ENCODE results near the gene PLCD1. TPM values are rescaled to one million over a fixed set of nuclear protein-coding genes. Genes with fewer than 3 reads are reported as not detected.

PLCD1 gene
- total RNA-seq, 2 experiments from 2014 or later: 17.3 to 17.6 TPM

DNA sequence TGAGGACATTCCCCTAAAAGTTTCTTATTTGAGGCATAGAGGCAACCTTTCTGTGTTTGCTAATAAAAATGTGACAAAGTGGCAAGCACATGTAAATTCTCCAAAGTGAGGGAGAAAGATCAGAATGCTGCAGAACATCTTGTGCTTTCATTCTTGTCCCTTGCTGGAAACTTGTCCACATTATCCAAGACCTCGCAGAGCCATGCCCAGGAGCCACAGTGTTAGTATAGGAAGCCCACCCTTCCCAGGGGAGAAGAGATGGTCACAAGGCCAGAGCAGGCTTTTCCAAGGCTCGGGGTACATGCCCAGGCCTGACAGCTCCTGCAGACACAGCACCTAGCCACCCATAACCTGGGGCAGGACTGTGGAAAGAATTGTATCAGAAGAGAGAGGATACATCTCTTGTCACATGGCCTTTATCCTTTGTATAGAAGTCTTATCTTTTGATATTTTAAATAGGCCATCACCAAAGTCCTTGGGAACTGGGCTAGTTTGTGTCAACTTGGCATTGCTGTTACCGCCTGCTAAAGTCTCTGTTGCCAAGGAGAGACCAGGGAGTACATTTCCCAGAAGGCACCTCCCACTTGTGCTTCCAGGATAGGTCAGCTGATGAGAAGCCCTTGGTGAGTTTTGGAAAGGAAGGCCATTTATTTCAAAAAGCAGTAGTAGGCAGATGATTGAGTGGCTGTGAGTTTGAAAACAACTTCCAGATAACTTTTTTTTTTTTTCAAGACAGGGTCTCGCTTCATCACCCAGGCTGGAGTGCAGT, 20.1 kb upstream of the PLCD1 start:
- Mint-ChIP-seq H3K27me3 (no peaks in the 10 kb centered on the region), H3K4me1 (ENCODE audit: low read depth) (no peaks in the 10 kb centered on the region), H3K4me3 (no peak overlapping the region), H3K36me3 (peaks cover 2% of the 10 kb centered on the region), H3K9me3 (no peaks in the 10 kb centered on the region), H3K27ac (no peak overlapping the region)
- ChIA-PET CTCF (interaction anchor here (0.7 kb wide), 1 partner anchor 11 kb away, joined by 4 read pairs; no protein-coding TSS in a partner anchor), POLR2A (no interaction called here)
- DNase-seq: no peak
- intact Hi-C loops (cut with micrococcal nuclease): no loop called here

DNA sequence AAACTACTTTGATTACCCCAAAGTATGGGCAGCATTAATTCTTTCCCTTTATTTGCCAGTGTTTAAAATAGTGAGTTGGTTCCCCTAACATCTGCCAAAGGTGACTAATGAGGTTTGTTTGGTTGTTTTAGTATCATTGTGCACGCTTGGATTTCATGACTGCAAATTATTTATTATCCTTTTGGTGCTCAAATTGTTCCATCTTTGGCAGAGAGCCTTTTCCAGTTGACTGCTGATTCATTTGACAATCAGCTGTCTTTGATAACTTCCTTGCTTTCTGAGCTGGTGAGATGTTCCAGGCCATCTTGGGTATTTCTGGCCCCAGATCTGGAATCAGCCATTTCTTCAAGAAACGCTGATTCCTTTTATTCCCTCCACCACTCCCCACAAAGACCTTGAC, 18.5 kb upstream of the PLCD1 start:
- ChIA-PET POLR2A (no interaction called here), CTCF (interaction anchor here (1.0 to 1.5 kb wide), 2 partner anchors 72 to 448 kb away, joined by 3 read pairs; partner anchors contain the start of gene EXOG)
- Mint-ChIP-seq H3K36me3 (peaks cover 2% of the 10 kb centered on the region), H3K27ac (no peak overlapping the region), H3K9me3 (no peaks in the 10 kb centered on the region), H3K27me3 (no peaks in the 10 kb centered on the region), H3K4me1 (ENCODE audit: low read depth) (no peaks in the 10 kb centered on the region), H3K4me3 (no peak overlapping the region)
- no peak for DNase-seq
- intact Hi-C loops (cut with micrococcal nuclease): no loop called here

DNA sequence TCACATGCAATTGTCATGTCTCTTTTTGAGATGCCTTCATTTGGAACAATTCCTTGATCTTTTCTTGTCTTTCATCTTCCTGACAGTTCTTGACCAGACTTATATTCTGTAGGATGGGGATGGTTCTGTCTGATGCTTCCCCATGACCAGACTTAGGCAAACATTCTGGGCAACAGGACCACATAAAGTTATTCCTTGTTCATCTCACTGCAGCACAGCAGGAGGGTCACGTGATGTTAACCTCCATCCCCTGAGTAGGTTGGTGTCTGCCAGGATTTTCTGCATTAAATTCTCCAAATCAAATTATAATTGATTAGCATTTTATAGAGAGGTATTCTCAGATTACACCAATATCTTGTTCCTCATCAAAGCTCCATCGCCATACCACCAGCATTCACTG, 17.4 kb upstream of the PLCD1 start:
- Mint-ChIP-seq H3K4me1 (ENCODE audit: low read depth) (no peaks in the 10 kb centered on the region), H3K36me3 (peaks cover 2% of the 10 kb centered on the region), H3K4me3 (no peak overlapping the region), H3K27ac (no peak overlapping the region), H3K27me3 (no peaks in the 10 kb centered on the region), H3K9me3 (no peaks in the 10 kb centered on the region)
- POLR2A ChIA-PET: no interaction called here
- DNase-seq: no peak
- CTCF ChIA-PET: no interaction called here
- intact Hi-C loops (cut with micrococcal nuclease): no loop called here

DNA sequence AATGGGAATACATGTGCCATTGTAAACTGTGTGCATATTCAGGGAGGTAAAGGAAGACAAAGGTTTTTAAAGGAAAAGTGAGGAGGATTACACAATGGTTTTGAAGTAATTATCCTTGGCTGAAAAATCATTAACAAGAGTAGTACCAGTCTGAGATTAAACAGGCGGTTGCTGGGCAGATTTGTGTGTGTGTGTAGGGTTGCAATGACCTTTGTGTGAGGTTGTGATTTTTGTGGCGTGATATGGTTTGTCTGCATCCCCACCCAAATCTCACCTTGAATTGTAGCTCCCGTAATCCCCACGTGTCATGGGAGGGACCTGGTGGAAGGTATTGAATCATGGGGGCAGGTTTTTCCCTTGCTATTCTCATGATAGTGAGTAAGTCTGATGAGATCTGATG, 16.6 kb upstream of the PLCD1 start:
- Mint-ChIP-seq H3K4me1 (ENCODE audit: low read depth) (no peaks in the 10 kb centered on the region), H3K9me3 (no peaks in the 10 kb centered on the region), H3K4me3 (no peak overlapping the region), H3K27ac (no peak overlapping the region), H3K27me3 (no peaks in the 10 kb centered on the region), H3K36me3 (peaks cover 2% of the 10 kb centered on the region)
- ChIA-PET CTCF (no interaction called here), POLR2A (no interaction called here)
- intact Hi-C loops (cut with micrococcal nuclease): no loop called here
- DNase-seq: no peak

DNA sequence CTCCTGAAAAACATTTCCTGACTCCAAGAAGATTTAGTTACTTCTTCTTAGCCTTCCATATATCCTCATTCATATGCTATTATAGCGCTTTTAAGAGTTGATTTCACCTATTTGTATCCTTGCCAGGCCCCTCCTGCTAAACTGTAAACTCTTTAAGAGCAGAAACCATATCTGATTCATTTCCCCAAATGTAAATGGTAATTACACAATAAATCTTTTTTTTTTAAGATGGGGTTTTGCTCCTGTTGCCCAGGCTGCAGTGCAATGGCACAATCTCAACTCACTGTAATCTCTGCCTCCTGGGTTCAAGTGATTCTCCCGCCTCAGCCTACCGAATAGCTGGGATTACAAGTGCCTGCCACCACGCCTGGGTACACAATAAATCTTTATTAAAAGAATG, 14.0 kb upstream of the PLCD1 start:
- CTCF ChIA-PET: no interaction called here
- H3K4me3 Mint-ChIP-seq: no peak overlapping the region
- peaks cover 3% of the 10 kb centered on the region for H3K9me3 Mint-ChIP-seq

DNA sequence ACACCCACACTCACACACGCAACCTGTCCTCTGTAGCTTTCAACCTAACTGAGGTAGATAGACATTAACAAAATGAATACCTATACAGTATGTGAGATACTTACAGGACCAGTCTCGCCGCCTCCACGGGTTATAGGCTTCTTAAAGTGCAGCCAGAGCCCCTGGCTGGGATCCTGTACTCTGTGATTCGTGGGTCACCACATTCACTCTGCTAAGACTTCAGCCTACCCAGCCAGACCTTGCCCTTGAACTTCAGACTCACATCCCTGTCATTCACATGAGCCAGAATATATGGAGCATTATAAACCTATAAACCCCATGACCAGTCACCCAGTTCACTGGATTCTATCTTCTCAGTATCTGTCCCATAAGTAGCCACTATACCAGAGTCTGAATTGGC, 11.0 kb upstream of the PLCD1 start:
- ChIA-PET POLR2A (no interaction called here), CTCF (interaction anchor here (0.7 to 1.7 kb wide), 7 partner anchors 14 to 456 kb away, joined by 3 to 9 read pairs (median 4); partner anchors contain the start of genes EXOG and XYLB)
- intact Hi-C loops (cut with micrococcal nuclease): loop anchor here (1.0 to 5.0 kb wide), 3 partner anchors 36 to 457 kb away; partner anchors contain the start of gene EXOG
- DNase-seq: no peak
- Mint-ChIP-seq H3K36me3 (peaks cover 8% of the 10 kb centered on the region), H3K27ac (peak overlapping the region; percentile 1), H3K9me3 (peaks cover 11% of the 10 kb centered on the region), H3K4me3 (peak overlapping the region; percentile 48), H3K4me1 (ENCODE audit: low read depth) (peaks cover 33% of the 10 kb centered on the region), H3K27me3 (no peaks in the 10 kb centered on the region)

More for the DNA sequence above, 14.0 kb upstream of the PLCD1 start:
- Mint-ChIP-seq H3K27me3 (no peaks in the 10 kb centered on the region), H3K27ac (no peak overlapping the region), H3K36me3 (no peaks in the 10 kb centered on the region), H3K4me1 (ENCODE audit: low read depth) (peaks cover 19% of the 10 kb centered on the region)
- DNase-seq: no peak
- POLR2A ChIA-PET: no interaction called here
- intact Hi-C loops (cut with micrococcal nuclease): loop anchor here (5.0 kb wide), 1 partner anchor 454 kb away; the partner anchor contains the start of gene EXOG

DNA sequence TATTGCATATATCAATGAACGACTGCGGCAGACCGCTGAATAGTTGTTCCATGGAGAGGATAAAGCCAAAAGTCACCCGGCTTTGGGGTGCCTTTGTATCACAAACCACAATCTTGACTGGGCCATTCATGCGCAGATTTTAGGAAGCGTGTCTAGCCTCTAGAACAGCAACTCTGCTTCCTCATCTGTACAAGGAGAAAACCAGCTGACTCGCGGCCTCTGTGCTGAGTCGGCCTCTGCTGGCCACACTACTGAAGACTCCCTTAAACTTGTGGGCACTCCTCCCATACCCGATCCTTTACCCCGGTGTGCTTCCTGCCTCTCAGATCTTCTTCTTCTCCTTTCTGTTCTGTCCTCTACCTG, 10.4 kb upstream of the PLCD1 start:
- H3K27ac Mint-ChIP-seq: peak overlapping the region; percentile 93
- peak; percentile 77 for DNase-seq
- ChIA-PET CTCF (interaction anchor here (0.7 to 1.7 kb wide), 12 partner anchors 11 to 457 kb away, joined by 3 to 9 read pairs (median 4); partner anchors contain the start of genes EXOG, PLCD1 and XYLB), POLR2A (interaction anchor here (1.6 kb wide), 1 partner anchor 97 kb away, joined by 12 read pairs; the partner anchor contains the start of genes ACAA1 and MYD88)
- intact Hi-C loops (cut with micrococcal nuclease): loop anchor here (1.0 to 5.0 kb wide), 4 partner anchors 9 to 457 kb away; partner anchors contain the start of gene EXOG
- no peaks in the 10 kb centered on the region for H3K27me3 Mint-ChIP-seq
- peaks cover 11% of the 10 kb centered on the region for H3K9me3 Mint-ChIP-seq
- H3K4me3 Mint-ChIP-seq: peak overlapping the region; percentile 48
- H3K4me1 Mint-ChIP-seq (ENCODE audit: low read depth): peaks cover 33% of the 10 kb centered on the region
- peaks cover 8% of the 10 kb centered on the region for H3K36me3 Mint-ChIP-seq

DNA sequence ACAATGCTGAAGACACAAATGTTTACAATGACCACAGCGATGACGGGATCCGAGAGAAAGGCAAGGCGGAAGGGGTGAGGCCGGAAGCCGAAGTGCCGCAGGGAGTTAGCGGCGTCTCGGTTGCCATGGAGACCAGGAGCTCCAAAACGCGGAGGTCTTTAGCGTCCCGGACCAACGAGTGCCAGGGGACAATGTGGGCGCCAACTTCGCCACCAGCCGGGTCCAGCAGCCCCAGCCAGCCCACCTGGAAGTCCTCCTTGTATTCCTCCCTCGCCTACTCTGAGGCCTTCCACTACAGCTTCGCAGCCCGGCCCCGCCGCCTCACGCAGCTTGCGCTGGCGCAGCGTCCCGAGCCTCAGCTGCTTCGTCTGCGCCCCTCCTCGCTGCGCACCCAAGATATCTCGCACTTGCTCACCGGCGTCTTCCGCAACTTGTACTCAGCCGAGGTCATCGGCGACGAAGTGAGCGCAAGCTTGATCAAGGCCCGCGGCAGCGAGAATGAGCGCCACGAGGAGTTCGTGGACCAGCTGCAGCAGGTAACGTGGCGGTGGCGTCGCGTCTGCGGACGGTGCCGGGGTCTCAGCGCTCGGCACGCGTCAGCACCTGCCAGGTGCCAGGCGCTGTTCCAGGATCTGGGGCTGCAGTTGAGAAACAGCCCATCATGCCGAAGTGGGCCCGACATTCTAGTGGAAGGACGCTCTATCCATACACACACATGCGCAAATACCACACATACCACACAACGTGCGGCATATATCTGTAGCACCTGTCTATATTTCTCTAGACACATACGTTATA, 9.9 kb upstream of the PLCD1 start, which contains the start of gene DLEC1:
Gene DLEC1 (plus strand): TSS at position 108 of the 798 bp plus-strand sequence. CDS start 18 bp downstream, at position 126.
- H3K27me3 Mint-ChIP-seq: no peaks in the 10 kb centered on the region
- H3K4me3 Mint-ChIP-seq: peak within 1 kb of the TSS; percentile 48
- peak; percentile 92 for DNase-seq
- CTCF ChIA-PET: interaction anchor here (0.6 to 1.8 kb wide), 11 partner anchors 10 to 307 kb away, joined by 3 to 9 read pairs (median 4); partner anchors contain the start of genes PLCD1 and XYLB
- intact Hi-C loops (cut with micrococcal nuclease): loop anchor here (1.0 kb wide), 1 partner anchor 8 kb away; no protein-coding TSS in a partner anchor
- POLR2A ChIA-PET: interaction anchor here (0.7 to 1.6 kb wide), 5 partner anchors 28 to 1348 kb away, joined by 3 to 12 read pairs (median 3); partner anchors contain the start of genes ACAA1 and MYD88
- peaks cover 33% of the 10 kb centered on the region for H3K4me1 Mint-ChIP-seq (ENCODE audit: low read depth)
- peaks cover 11% of the 10 kb centered on the region for H3K9me3 Mint-ChIP-seq
- H3K27ac Mint-ChIP-seq: peak within 1 kb of the TSS; percentile 93
- H3K36me3 Mint-ChIP-seq: peaks cover 8% of the 10 kb centered on the region

DNA sequence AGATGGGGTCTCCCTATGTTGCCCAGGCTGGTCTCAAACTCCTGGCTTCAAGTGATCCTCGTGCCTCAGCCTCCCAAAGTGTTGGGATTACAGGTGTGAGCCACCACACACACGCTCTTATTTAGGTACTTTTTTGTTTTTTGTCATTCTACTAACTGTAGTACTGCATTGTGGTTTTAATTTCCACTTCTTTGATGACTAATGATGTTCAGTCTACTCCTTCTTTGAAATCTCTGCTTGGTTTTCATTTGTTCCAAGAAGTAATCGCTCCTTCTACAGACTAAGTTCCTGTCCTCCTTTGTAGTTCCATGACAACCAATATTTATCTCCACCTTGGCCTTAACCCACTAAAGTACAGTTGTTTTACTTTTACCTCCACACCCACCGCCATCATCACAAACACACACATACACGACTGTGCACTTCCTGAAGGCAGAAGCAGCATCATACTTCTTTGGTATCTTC, 9.0 kb upstream of the PLCD1 start:
- H3K9me3 Mint-ChIP-seq: peaks cover 11% of the 10 kb centered on the region
- peak overlapping the region; percentile 93 for H3K27ac Mint-ChIP-seq
- no peaks in the 10 kb centered on the region for H3K27me3 Mint-ChIP-seq
- intact Hi-C loops (cut with micrococcal nuclease): loop anchor here (1.0 kb wide), 2 partner anchors 99 to 127 kb away; partner anchors contain the start of genes ACAA1 and OXSR1
- peak overlapping the region; percentile 48 for H3K4me3 Mint-ChIP-seq
- ChIA-PET POLR2A (interaction anchor here (1.1 to 1.6 kb wide), 3 partner anchors 27 to 99 kb away, joined by 3 to 12 read pairs (median 4); partner anchors contain the start of genes ACAA1 and MYD88), CTCF (interaction anchor here (1.0 to 1.8 kb wide), 6 partner anchors 10 to 64 kb away, joined by 3 to 9 read pairs (median 6); partner anchors contain the start of gene PLCD1)
- DNase-seq: peak; percentile 64
- H3K36me3 Mint-ChIP-seq: peaks cover 8% of the 10 kb centered on the region
- H3K4me1 Mint-ChIP-seq (ENCODE audit: low read depth): peaks cover 33% of the 10 kb centered on the region

DNA sequence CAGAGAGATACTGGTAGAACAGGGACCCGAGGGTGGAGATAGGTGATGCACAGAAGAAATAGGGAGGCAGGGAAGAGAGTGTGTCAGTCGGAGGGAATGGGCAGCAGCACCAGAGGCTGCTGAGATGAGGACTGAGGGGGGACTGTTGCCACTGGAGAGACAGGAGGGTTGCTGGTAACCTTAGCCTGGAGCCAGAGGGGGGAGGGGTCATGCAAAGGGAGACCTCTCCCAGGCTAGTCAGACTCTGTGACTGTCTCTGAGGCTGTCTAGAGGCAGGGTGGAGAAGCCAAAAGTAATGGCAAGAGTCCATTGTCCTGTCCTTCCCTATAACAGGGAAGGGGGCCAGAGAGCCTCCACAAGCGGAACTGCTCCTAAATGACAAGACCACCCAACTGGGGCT, 7.5 kb upstream of the PLCD1 start:
- Mint-ChIP-seq H3K27me3 (no peaks in the 10 kb centered on the region), H3K36me3 (peaks cover 8% of the 10 kb centered on the region), H3K27ac (no peak overlapping the region), H3K4me1 (ENCODE audit: low read depth) (peaks cover 34% of the 10 kb centered on the region), H3K9me3 (peaks cover 11% of the 10 kb centered on the region), H3K4me3 (no peak overlapping the region)
- CTCF ChIA-PET: no interaction called here
- DNase-seq: no peak
- intact Hi-C loops (cut with micrococcal nuclease): no loop called here
- POLR2A ChIA-PET: no interaction called here

DNA sequence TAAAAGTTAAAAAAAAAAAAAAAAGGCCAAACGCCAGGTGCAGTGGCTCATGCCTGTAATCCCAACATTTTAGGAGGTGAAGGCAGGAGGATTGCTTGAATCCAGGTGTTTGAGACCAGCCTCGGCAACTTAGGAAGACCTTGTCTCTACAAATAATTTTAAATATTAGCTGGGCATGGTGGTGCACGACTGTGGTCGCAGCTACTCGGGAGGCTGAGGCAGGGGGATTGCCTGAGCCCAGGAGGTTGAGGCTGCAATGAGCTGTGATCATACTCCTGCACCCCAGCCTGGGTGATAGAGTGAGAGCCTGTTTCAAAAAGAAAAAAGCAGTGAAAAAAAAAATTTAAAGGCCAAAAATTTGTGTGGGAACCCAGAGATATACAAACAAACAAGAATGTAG, 6.8 kb upstream of the PLCD1 start:
- intact Hi-C loops (cut with micrococcal nuclease): no loop called here
- DNase-seq: no peak
- Mint-ChIP-seq H3K4me1 (ENCODE audit: low read depth) (peaks cover 40% of the 10 kb centered on the region), H3K27ac (no peak overlapping the region), H3K36me3 (peaks cover 8% of the 10 kb centered on the region), H3K27me3 (no peaks in the 10 kb centered on the region), H3K9me3 (peaks cover 11% of the 10 kb centered on the region), H3K4me3 (no peak overlapping the region)
- ChIA-PET POLR2A (no interaction called here), CTCF (interaction anchor here (1.8 kb wide), 1 partner anchor 39 kb away, joined by 6 read pairs; no protein-coding TSS in a partner anchor)
